ENCODE results near the gene SOX11.

Gene SOX11

DNA sequence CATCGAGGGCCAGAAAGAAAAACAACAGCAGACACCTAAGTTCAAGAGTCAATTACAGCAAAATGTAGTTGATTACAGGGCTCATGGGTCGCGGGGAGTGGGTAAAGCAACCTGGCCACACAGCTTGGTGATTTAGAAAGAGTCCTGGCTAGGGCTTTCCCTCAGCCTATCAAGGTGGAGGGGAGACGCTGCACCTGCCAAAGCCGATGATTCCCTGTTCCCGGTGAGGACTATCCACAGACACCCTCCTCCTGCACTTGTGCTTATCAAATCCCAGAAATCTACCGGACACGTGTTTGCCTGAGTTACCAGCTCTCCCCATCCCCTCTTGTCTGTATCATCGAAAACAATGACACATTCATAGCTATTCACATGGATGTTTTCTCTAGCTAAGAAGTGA lies 7.0 kb upstream of the SOX11 start:
- Histone ChIP-seq H2BK15ac (ENCODE audit: low read depth, poor library complexity, severe bottlenecking) (peak overlapping the region; percentile 36), H3K4me3 (ENCODE audit: insufficient read depth in 1 of 2, low read depth in 1 of 2, low read length in 2 of 2) (no peak overlapping the region), H3K14ac (ENCODE audit: low read length in 2 of 2) (no peak overlapping the region), H2AK5ac (ENCODE audit: low read length, severe bottlenecking) (no peak overlapping the region), H3K27me3 (ENCODE audit: control insufficient read depth in 1 of 2, insufficient read depth in 1 of 2, low read length in 2 of 2) (peaks cover 0 to 16% of the 10 kb centered on the region in 2 experiments), H3K23ac (ENCODE audit: low read length in 2 of 2) (no peak overlapping the region), H3K4me2 (ENCODE audit: low read length, poor library complexity, severe bottlenecking) (no peak overlapping the region), H3K36me3 (ENCODE audit: control insufficient read depth in 1 of 2, insufficient read depth in 2 of 2, low read depth in 1 of 2, low read length in 2 of 2) (no peaks in the 10 kb centered on the region), H4K8ac (ENCODE audit: low read length) (no peak overlapping the region), H3K9me3 (ENCODE audit: control insufficient read depth, low read length) (no peaks in the 10 kb centered on the region), H2AFZ (ENCODE audit: low read depth, low read length) (no peak overlapping the region), H3K4me1 (ENCODE audit: control insufficient read depth, insufficient read depth, low read depth, low read length) (no peaks in the 10 kb centered on the region), H3K27ac (ENCODE audit: low read length, poor library complexity, severe bottlenecking) (no peak overlapping the region), H2BK120ac (ENCODE audit: low read depth, low read length) (no peak overlapping the region), H3K18ac (ENCODE audit: low read depth in 1 of 2, low read length in 2 of 2) (no peak overlapping the region), H2BK12ac (ENCODE audit: low read length in 2 of 2) (no peak overlapping the region), H3K79me1 (replicated peaks; ENCODE audit: low read length, poor library complexity, severe bottlenecking) (no peaks in the 10 kb centered on the region), H3K4ac (ENCODE audit: low read depth in 1 of 2, low read length in 2 of 2) (no peak overlapping the region), H3K9ac (ENCODE audit: low read length) (no peak overlapping the region), H2BK5ac (ENCODE audit: low read depth, low read length, poor library complexity, severe bottlenecking) (no peak overlapping the region), H4K91ac (ENCODE audit: low read length) (no peak overlapping the region)
- 93% methylated on average over 8 of the region's 9 CpGs for WGBS
- DNase-seq: no peak

GRCh38 chr2:5686068-5686467 lies 6.1 kb upstream of the SOX11 start:
- Histone ChIP-seq H3K4me3 (ENCODE audit: insufficient read depth in 1 of 2, low read depth in 1 of 2, low read length in 2 of 2) (no peak overlapping the region), H4K91ac (ENCODE audit: low read length) (no peak overlapping the region), H3K23ac (ENCODE audit: low read length in 2 of 2) (no peak overlapping the region), H3K27me3 (ENCODE audit: control insufficient read depth in 1 of 2, insufficient read depth in 1 of 2, low read length in 2 of 2) (peaks cover 0 to 24% of the 10 kb centered on the region in 2 experiments), H3K9ac (ENCODE audit: low read length) (no peak overlapping the region), H2AFZ (ENCODE audit: low read depth, low read length) (no peak overlapping the region), H2BK15ac (ENCODE audit: low read depth, poor library complexity, severe bottlenecking) (no peak overlapping the region), H2AK5ac (ENCODE audit: low read length, severe bottlenecking) (no peak overlapping the region), H2BK120ac (ENCODE audit: low read depth, low read length) (no peak overlapping the region), H3K14ac (ENCODE audit: low read length in 2 of 2) (no peak overlapping the region), H4K8ac (ENCODE audit: low read length) (no peak overlapping the region), H3K79me1 (replicated peaks; ENCODE audit: low read length, poor library complexity, severe bottlenecking) (no peaks in the 10 kb centered on the region), H3K4ac (ENCODE audit: low read depth in 1 of 2, low read length in 2 of 2) (no peak overlapping the region), H3K4me1 (ENCODE audit: control insufficient read depth, insufficient read depth, low read depth, low read length) (no peaks in the 10 kb centered on the region), H2BK5ac (ENCODE audit: low read depth, low read length, poor library complexity, severe bottlenecking) (no peak overlapping the region), H3K36me3 (ENCODE audit: control insufficient read depth in 1 of 2, insufficient read depth in 2 of 2, low read depth in 1 of 2, low read length in 2 of 2) (no peaks in the 10 kb centered on the region), H3K9me3 (ENCODE audit: control insufficient read depth, low read length) (no peaks in the 10 kb centered on the region), H3K4me2 (ENCODE audit: low read length, poor library complexity, severe bottlenecking) (no peak overlapping the region), H3K27ac (ENCODE audit: low read length, poor library complexity, severe bottlenecking) (no peak overlapping the region), H3K18ac (ENCODE audit: low read depth in 1 of 2, low read length in 2 of 2) (no peak overlapping the region), H2BK12ac (ENCODE audit: low read length in 2 of 2) (no peak overlapping the region)
- DNase-seq: no peak
- WGBS: 91% methylated on average over 1 of the region's 1 CpG

DNA sequence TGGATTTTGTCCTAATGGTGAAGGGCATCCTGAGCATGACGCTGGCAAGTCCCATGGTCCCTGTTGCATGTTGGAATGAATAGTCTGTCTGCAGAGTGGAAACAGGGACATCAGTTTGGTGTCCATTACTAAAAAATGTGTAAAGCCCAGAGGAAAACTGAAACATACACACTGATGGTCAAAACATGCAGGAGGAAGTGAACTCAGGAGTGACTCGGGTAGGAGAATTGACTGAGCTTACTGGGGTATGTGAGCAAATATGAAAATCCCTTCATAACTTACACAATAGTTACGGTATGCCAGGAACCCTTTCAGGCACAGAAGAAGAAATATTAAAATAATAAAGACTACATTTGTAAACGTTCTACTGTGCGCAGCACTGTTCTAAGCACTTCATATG lies 5.6 kb upstream of the SOX11 start:
- Histone ChIP-seq H3K27me3 (ENCODE audit: control insufficient read depth in 1 of 2, insufficient read depth in 1 of 2, low read length in 2 of 2) (peaks cover 0 to 26% of the 10 kb centered on the region in 2 experiments), H2AFZ (ENCODE audit: low read depth, low read length) (no peak overlapping the region), H3K27ac (ENCODE audit: low read length, poor library complexity, severe bottlenecking) (no peak overlapping the region), H2BK5ac (ENCODE audit: low read depth, low read length, poor library complexity, severe bottlenecking) (no peak overlapping the region), H3K9ac (ENCODE audit: low read length) (no peak overlapping the region), H3K79me1 (replicated peaks; ENCODE audit: low read length, poor library complexity, severe bottlenecking) (no peaks in the 10 kb centered on the region), H3K36me3 (ENCODE audit: control insufficient read depth in 1 of 2, insufficient read depth in 2 of 2, low read depth in 1 of 2, low read length in 2 of 2) (no peaks in the 10 kb centered on the region), H2BK12ac (ENCODE audit: low read length in 2 of 2) (no peak overlapping the region), H3K4me2 (ENCODE audit: low read length, poor library complexity, severe bottlenecking) (no peak overlapping the region), H2AK5ac (ENCODE audit: low read length, severe bottlenecking) (no peak overlapping the region), H3K9me3 (ENCODE audit: control insufficient read depth, low read length) (no peaks in the 10 kb centered on the region), H4K8ac (ENCODE audit: low read length) (no peak overlapping the region), H3K4me3 (ENCODE audit: insufficient read depth in 1 of 2, low read depth in 1 of 2, low read length in 2 of 2) (no peak overlapping the region), H3K4ac (ENCODE audit: low read depth in 1 of 2, low read length in 2 of 2) (no peak overlapping the region), H2BK15ac (ENCODE audit: low read depth, poor library complexity, severe bottlenecking) (peak overlapping the region; percentile 34), H3K18ac (ENCODE audit: low read depth in 1 of 2, low read length in 2 of 2) (no peak overlapping the region), H4K91ac (ENCODE audit: low read length) (no peak overlapping the region), H3K14ac (ENCODE audit: low read length in 2 of 2) (no peak overlapping the region), H2BK120ac (ENCODE audit: low read depth, low read length) (no peak overlapping the region), H3K4me1 (ENCODE audit: control insufficient read depth, insufficient read depth, low read depth, low read length) (no peaks in the 10 kb centered on the region), H3K23ac (ENCODE audit: low read length in 2 of 2) (no peak overlapping the region)
- WGBS: 93% methylated on average over 3 of the region's 5 CpGs
- no peak for DNase-seq

GRCh38 chr2:5689750-5690149 lies 2.4 kb upstream of the SOX11 start:
- Histone ChIP-seq H3K79me1 (replicated peaks; ENCODE audit: low read length, poor library complexity, severe bottlenecking) (peaks cover 4% of the 10 kb centered on the region), H2AFZ (ENCODE audit: low read depth, low read length) (no peak overlapping the region), H2BK15ac (ENCODE audit: low read depth, poor library complexity, severe bottlenecking) (no peak overlapping the region), H3K9me3 (ENCODE audit: control insufficient read depth, low read length) (no peaks in the 10 kb centered on the region), H3K4me3 (ENCODE audit: insufficient read depth in 1 of 2, low read depth in 1 of 2, low read length in 2 of 2) (no peak overlapping the region), H2BK12ac (ENCODE audit: low read length in 2 of 2) (no peak overlapping the region), H3K27ac (ENCODE audit: low read length, poor library complexity, severe bottlenecking) (no peak overlapping the region), H3K14ac (ENCODE audit: low read length in 2 of 2) (no peak overlapping the region), H3K4me2 (ENCODE audit: low read length, poor library complexity, severe bottlenecking) (no peak overlapping the region), H2BK120ac (ENCODE audit: low read depth, low read length) (no peak overlapping the region), H3K18ac (ENCODE audit: low read depth in 1 of 2, low read length in 2 of 2) (no peak overlapping the region), H3K23ac (ENCODE audit: low read length in 2 of 2) (no peak overlapping the region), H3K4ac (ENCODE audit: low read depth in 1 of 2, low read length in 2 of 2) (no peak overlapping the region), H3K9ac (ENCODE audit: low read length) (no peak overlapping the region), H3K4me1 (ENCODE audit: control insufficient read depth, insufficient read depth, low read depth, low read length) (peaks cover 16% of the 10 kb centered on the region), H3K27me3 (ENCODE audit: control insufficient read depth in 1 of 2, insufficient read depth in 1 of 2, low read length in 2 of 2) (peaks cover 0 to 50% of the 10 kb centered on the region in 2 experiments), H4K91ac (ENCODE audit: low read length) (no peak overlapping the region), H2AK5ac (ENCODE audit: low read length, severe bottlenecking) (no peak overlapping the region), H4K8ac (ENCODE audit: low read length) (no peak overlapping the region), H3K36me3 (ENCODE audit: control insufficient read depth in 1 of 2, insufficient read depth in 2 of 2, low read depth in 1 of 2, low read length in 2 of 2) (no peaks in the 10 kb centered on the region), H2BK5ac (ENCODE audit: low read depth, low read length, poor library complexity, severe bottlenecking) (no peak overlapping the region)
- DNase-seq: no peak
- 82% methylated on average over 8 of the region's 8 CpGs for WGBS

Measured in mesenchymal stem cell (in vitro differentiated cells and primary cell).